KBM-7 (cell line): ENCODE measurements around the gene ZSWIM1.
A peak's percentile ranks its signal among the peaks of the same experiment; 100 is the strongest.
"Not testable (repeated sequence)": the region's sequence is repeated elsewhere in the genome, so short reads cannot be mapped to it uniquely, and the experiment has no call there.

Experiments
- DNase-seq: peaks from one replicate; pipeline ENCODE4 v3.0.0-alpha.2; 2015
- in situ Hi-C: fragments of 300-500 bp; cut with MboI; formaldehyde crosslinking; loops from 2 replicates; pipeline ENCODE4 v1.14.3; 2020; ENCODE audit warnings: low sequenced_read_pairs, low pct_unique_long_range_greater_than_20kb, mixed read lengths

Gene ZSWIM1

DNA sequence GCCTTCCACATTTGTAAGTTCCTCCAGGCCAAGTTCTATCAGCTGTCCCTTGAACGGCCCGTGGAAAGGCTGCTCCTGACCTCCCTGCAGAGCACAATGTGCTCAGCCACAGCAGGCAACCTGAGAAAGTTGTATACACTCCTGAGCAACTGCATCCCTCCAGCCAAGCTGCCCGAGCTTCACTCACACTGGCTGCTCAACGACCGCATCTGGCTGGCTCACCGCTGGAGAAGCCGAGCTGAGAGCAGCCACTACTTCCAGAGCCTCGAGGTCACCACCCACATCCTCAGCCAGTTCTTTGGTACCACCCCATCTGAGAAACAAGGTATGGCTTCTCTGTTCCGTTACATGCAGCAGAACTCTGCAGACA lies 2.1 kb downstream of the ZSWIM1 start:
- in situ Hi-C loops = no loop called here
- no peak for DNase-seq

DNA sequence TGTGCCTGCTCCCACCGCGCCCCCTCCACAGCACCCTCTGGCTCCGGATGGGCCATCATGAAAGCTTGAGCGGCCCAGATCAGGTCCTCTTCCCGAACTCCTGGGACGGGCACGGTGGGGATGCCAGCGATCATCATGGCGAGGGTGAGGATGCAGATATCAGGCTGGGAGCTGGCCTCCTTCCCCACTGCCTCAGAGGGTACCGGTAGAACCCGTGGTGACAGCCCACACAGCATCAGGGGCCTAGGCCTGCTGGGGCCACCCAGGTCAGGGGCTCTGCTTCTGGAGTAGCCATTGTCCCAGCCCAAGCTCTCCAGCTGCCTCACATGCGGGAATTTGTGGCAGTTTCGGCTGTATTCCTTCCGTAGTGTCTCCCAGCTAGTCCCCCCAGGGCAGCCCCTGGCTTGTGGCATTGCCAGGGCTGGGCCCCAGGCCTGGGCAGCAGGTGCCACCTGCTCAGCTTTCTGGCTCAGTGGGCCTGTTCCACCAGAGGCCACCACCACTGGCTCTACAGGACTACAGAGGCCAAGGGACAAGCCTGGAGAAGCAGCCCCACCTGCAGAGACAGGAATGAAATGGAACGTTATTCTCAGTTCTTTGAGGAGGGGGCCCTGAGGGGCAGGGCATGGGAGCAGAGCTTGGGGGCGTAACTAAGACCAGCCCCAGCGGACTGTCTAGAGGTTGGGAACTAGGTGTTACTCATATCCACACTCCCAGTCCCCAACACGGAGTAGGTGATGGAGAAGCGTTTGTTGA lies 5.7 kb downstream of the ZSWIM1 start:
- in situ Hi-C loops = no loop called here
- no peak for DNase-seq

DNA sequence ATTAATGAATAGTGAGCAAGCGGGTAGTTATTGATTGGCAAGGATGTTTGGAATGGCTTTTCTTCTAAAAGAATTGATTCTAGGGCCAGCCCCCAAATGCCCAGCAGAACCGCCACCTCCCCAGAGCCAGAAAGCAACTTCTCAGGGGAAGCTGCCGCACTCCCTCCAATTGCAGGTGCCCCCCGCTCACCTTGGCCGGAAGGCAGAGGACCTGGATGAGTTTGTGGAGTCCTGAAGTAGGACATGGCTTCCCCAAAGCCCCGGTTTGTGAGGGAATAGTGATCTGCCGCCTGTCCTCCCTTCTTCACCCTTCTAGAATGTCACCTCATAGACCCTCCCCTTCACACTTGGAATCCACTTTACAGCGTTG lies 6.3 kb downstream of the ZSWIM1 start, which contains the start of gene SPATA25:
Gene SPATA25, minus strand, starts transcription at position 277 of the 370 bp plus-strand sequence. Its CDS starts 32 bp downstream, at position 245.
- in situ Hi-C loops = no loop called here
- no peak for DNase-seq

DNA sequence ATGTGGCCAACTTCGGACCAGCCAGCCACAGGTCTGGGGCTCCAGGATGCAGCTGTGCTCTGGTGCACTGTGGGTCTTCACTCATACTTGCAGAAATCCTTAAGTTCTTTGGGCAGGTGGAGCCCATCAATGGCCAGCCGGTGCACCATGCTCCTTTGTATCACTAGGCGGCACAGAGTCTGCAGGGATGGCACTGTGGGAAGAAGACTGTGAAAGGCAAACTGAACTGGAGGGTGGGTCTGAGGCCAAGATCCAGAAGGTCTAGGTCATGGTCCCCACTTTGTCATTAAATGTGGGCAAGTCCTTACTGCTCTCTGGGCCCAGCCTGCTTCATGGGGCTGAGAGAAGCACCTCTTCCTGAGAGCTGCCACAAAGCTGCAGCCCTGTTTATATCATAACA lies 7.7 kb downstream of the ZSWIM1 start:
- no peak for DNase-seq
- in situ Hi-C loops = no loop called here

DNA sequence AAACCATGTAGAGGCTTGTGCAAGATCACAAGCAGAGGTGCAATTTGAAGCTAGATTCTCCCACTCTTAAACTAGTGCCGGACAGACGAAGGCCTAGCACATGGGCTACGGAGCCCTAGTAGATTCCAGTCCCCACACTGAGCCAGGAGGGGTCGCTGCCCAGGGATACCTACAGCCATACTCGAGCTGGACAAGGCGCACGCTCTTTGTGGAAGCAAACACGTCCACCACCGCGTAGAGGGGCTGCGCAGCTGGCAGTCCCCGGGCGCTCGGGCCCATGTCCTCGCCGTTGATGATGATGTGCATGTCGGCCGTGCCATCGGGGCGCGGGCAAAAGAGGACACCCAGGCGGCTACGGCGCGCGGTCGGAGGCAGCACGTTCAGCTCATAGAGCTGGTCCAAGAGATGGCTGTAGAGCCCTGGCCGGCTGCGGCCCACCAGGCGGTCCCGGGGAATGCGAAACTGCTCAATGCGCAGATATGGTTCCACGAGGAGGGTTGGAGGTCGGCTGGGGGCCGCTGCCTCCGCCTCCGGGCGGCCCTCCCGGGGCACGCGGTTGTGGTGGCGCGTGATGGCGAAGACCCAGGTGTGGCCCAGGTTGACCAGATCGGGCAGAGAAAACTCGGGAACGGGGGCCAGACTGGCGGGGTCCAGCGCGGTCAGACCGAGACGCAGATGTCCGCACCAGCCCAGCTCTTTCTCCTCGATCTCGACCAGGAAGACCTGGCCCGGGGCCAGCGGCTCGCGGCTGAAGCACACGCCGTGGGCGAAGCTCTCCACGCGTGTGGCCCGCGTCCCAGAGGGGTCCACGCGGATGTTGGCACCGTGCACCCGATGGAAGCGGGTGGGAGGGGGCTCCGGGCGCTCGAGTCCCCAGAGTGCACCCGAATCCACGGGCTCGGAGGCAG lies 9.3 kb downstream of the ZSWIM1 start:
- no peak for DNase-seq

DNA sequence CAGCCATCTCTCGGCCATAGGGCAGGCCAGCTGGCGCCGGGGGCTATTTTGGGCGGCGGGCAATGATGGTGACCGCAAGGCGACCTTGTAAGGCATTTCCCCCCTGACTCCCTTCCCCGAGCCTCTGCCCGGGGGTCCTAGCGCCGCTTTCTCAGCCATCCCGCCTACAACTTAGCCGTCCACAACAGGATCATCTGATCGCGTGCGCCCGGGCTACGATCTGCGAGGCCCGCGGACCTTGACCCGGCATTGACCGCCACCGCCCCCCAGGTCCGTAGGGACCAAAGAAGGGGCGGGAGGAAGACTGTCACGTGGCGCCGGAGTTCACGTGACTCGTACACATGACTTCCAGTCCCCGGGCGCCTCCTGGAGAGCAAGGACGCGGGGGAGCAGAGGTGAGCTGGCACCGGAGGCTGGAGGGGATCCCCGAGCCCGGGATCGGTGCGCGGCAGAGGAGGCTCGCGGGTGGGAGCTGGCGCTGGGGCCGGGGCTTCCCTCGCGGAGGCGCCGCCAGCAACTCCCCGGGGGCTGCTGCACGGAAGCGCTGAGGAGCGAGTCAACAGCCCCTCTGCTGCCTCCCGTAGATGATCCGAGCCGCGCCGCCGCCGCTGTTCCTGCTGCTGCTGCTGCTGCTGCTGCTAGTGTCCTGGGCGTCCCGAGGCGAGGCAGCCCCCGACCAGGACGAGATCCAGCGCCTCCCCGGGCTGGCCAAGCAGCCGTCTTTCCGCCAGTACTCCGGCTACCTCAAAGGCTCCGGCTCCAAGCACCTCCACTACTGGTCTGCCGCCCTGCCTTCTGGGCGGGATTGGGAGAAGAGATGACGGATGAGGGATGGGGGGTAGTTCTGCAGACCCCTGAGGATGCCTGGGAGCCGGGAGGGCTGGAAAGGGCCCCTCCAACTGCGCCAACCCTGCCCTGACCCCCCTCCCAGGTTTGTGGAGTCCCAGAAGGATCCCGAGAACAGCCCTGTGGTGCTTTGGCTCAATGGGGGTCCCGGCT lies 10.3 kb downstream of the ZSWIM1 start, which contains the start of the genes CTSA and NEURL2:
Gene CTSA, plus strand, starts transcription at position 351 of the 999 bp plus-strand sequence. Its CDS starts 234 bp downstream, at position 585.
Gene NEURL2, minus strand, starts transcription at position 224 of the 999 bp plus-strand sequence. Its CDS starts 217 bp downstream, at position 7.
- peak; percentile 89 for DNase-seq
- in situ Hi-C loops = no loop called here

More for the DNA sequence above, 9.3 kb downstream of the ZSWIM1 start:
- in situ Hi-C loops = no loop called here

DNA sequence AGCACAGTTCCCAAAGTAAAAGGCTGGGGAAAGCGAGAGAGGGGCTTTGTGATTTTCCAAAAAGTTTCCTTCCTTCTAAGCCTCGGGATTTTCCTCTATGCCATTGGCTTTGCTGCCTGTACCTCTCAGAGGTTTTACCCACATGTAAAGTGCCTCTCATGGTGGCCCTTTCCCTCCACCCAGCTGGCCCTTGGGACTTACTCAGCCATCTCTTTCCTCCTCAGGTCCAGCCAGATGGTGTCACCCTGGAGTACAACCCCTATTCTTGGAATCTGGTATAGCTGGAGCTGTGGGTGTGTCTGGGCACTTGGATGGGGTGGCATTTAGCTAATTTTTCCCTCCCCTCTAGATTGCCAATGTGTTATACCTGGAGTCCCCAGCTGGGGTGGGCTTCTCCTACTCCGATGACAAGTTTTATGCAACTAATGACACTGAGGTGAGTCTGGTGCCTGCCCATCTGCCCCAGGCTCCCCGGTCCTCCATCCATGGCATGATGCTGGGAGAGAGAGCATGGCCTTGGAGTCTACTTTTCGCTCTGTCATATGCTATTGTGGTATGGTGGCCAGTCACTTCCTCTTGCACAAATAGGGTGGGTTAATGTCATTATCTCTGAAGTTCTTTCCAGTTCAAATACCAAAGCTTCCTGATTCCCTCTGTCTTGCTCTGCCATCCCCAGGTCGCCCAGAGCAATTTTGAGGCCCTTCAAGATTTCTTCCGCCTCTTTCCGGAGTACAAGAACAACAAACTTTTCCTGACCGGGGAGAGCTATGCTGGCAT lies 11.2 kb downstream of the ZSWIM1 start:
- DNase-seq = peak; percentile 22
- in situ Hi-C loops = no loop called here

DNA sequence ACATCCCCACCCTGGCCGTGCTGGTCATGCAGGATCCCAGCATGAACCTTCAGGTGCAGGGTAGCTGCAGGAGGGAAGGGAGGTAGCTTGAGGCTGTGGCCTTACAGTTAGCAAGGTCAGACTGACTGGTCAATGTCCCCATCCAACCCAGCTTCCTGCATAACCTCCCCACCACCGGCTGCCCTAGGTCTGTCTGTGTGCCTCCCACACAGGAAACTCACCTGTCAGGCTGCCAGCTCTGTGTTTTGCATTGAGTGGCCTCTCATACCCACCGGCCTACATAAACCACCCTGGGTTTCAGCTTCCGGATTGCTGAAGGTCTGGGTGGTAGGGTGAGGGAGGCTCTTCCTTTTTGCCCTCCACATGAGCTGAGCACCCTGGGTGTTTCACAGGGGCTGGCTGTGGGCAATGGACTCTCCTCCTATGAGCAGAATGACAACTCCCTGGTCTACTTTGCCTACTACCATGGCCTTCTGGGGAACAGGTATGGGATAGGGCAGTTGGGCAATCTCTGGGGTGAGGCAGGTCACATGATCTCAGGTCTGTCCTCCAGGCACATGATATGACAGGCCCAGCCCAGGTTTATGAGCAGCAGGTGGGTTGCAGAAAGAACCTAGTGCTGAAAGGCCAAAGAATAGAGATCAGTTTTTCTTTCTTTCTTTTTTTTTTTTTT lies 11.9 kb downstream of the ZSWIM1 start:
- no peak for DNase-seq
- in situ Hi-C loops = no loop called here

DNA sequence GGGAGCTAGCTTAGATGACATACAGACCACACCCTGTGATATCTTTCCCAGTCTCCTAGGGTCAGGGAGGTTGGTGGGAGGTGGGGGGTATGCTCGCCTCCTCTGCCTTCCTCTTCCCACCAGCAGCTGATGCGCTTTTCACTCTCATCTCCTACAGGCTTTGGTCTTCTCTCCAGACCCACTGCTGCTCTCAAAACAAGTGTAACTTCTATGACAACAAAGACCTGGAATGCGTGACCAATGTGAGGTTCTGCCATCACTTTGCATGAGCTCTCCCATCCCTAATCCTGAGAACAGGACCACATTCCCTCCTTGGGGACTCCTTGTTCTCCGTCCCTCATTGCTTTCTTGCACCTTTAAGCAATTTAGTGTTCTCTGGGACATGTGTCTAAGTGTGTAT lies 12.8 kb downstream of the ZSWIM1 start:
- DNase-seq = no peak
- in situ Hi-C loops = no loop called here

DNA sequence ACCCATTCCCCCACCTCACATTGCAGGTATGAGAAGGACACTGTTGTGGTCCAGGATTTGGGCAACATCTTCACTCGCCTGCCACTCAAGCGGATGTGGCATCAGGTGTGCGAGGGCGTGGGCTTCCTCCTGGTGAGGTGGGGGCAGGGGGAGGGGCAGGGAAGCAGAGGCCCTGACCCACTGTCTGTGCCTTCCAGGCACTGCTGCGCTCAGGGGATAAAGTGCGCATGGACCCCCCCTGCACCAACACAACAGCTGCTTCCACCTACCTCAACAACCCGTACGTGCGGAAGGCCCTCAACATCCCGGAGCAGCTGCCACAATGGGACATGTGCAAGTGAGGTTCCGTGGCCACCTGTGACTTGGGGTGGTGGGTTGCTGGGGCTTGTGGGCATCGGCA lies 13.8 kb downstream of the ZSWIM1 start:
- in situ Hi-C loops = no loop called here
- no peak for DNase-seq

DNA sequence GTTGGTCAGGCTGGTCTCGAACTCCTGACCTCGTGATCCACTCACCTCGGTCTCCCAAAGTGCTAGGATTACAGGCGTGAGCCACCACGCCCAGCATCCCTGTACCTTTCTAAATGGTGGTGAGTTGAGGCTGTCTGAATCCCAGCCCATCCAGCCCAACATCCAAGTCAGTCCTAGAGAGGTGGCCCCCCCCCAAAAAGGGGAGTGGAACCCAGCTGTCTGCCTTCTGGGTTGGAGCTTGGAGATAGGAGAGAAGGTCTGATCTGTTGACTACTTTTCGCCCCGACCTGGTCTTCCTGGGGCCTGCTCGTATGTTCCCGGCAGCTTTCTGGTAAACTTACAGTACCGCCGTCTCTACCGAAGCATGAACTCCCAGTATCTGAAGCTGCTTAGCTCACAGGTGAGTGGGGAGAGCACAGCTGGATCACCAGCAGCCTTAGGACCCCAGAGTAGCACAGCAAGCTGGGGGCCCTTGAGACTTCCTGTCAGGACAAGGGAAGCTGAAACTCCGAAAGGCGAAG lies 15.7 kb downstream of the ZSWIM1 start:
- in situ Hi-C loops = no loop called here
- no peak for DNase-seq

DNA sequence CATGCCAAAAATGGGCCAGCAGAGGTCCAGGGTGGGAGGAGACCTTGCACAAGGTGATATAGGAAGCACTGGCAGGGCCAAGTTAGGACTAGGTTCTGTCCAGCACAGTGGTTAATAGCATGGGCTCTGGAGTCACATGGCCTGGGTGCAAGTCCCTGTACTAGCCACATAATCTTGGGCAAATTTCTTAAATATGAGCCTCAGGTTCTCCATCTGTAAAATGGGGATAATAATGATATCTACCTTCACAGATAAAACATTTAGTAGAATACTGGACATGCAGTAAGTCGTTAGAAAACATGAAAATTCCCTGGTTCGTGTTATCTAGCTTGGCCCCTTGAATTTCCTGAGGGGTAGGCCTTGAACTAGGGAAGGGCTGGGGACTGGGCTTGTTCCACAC lies 16.3 kb downstream of the ZSWIM1 start:
- in situ Hi-C loops = no loop called here
- no peak for DNase-seq

DNA sequence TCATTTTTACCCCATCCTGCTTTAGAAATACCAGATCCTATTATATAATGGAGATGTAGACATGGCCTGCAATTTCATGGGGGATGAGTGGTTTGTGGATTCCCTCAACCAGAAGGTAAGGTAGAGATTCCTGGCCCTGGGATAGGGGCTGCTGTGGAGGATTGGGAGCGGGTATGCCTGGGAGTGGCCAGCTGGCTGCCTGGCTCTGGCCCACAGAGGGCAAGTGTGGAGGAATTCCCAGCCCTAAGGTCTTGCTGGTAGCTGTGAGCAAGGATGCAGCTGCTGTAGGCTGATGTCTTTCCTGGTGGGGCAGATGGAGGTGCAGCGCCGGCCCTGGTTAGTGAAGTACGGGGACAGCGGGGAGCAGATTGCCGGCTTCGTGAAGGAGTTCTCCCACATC lies 16.7 kb downstream of the ZSWIM1 start:
- DNase-seq = no peak
- in situ Hi-C loops = no loop called here

DNA sequence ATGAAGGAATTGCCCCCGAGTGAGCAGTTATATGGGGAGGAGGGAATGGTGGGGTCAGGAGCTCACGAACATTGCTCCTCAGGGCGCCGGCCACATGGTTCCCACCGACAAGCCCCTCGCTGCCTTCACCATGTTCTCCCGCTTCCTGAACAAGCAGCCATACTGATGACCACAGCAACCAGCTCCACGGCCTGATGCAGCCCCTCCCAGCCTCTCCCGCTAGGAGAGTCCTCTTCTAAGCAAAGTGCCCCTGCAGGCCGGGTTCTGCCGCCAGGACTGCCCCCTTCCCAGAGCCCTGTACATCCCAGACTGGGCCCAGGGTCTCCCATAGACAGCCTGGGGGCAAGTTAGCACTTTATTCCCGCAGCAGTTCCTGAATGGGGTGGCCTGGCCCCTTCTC lies 17.3 kb downstream of the ZSWIM1 start:
- DNase-seq = no peak
- in situ Hi-C loops = no loop called here

DNA sequence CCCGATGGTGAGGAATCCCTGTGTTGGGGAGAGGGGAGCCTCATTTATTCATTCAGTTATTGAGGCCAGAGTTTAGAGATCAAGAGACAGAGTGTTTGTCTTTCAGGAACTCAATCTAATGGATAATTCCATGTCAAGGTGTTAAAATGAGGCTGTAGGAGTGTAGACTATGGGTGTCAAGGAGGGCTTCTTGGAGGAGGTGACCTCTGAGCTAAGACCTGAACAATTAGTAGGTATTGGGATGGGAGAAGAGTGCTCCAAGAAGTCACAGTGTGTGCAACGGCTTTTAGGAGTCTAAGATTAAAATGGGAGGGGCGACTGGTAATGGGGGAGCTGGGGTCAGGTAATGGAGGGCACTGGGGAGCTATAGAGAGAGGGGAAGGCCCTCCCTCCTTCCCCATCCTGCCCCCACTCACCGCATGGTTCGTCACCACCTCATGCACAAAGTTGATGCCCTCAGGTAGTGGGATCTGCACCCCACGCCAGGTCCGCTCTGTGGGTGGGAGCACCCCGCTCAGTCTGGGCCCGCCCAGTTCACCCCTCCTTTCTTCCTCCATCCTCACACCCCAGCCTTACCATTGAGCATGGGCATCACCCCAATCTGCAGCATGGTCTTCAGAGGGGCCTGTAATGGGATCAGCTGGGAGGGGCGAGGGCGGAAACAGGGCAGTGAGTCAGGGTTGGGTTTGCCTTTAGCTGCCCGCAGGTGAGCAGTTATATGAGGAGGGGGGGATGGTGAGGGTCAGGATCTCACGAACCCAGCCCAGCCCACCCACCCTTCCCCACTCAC lies 18.2 kb downstream of the ZSWIM1 start:
- no peak for DNase-seq
- in situ Hi-C loops = no loop called here

DNA sequence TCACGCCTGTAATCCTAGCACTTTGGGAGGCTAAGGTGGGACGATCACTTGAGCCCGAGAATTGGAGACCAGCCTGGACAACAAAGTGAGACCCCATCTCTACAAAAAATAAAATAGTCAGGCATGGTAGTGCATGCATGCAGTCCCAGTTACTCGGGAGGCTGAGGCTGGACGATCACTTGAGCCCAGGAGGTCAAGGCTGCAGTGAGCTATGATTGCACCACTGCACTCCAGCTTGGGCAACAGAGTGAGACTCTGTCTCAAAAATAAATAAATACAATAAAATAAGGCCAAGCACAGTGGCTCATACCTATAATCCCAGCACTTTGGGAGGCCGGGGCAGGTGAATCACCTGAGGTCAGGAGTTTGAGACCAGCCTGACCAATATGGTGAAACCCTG lies 20.3 kb downstream of the ZSWIM1 start:
- in situ Hi-C loops, DNase-seq: not testable (repeated sequence)

DNA sequence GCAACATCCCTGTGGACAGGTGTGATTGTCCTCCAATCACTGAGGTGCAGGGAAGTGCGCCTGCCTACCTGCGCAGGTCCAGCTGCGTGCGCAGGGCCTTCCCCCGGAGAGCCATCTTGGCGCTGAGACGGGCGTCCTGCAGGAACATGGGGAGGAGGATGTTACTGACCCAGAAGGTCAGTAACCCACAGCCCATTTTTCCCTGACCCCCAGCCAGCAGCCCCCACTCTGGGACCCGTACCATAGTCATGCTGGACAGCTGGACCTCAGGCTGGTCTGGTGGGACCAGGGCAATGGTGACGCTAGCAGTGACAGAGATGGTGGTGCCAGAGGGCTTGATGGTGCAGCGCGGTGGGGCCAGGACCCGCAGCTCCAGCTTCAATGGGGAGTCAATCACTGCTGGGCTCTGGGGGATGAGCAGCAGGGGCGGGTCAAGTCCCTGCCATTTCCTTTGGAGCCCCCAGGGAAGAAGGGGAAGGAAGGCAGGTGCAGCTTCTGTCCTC lies 21.2 kb downstream of the ZSWIM1 start:
- no peak for DNase-seq
- in situ Hi-C loops = no loop called here
